ENCODE results near the gene RNLS. TPM values are rescaled to one million over a fixed set of nuclear protein-coding genes. Genes with fewer than 3 reads are reported as not detected.

Gene RNLS
- total RNA-seq, 1 donor from 2014 or later: 6.0 TPM

DNA sequence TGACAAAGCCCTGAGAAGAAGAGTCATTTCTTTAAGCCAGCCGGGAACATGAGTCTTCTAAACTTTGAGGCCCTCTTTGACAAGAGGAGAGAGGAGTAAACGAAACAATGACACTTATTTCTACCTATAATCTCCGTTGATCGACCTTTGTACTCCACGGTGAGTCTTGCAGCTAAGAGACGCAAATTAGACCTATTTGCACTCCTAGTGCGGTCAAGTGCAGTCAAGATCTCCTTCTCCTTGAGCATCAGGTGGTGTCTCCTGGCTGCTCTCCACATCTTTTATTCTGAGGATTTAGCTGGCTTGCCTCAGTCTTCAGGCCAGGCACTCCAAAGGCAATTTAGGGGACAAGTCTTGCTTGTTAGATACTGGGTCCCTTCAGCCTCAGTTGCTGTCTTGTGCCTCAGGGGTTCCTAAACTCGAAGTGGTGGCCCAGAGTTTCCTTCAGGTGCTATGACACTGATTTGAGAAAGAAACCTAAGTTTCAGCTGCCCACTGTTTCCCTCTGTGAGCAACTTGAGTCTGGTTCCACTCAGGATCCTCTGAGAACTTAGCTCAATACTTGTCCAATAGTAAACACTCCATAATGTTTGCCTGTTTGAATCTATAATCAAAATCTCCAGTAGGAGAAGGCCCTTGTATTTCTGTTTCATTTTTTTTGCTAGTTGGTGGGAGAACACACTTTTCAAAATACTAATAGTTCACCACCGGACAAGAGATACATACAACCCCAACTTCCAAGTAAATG lies 312.9 kb downstream of the RNLS start:
- Mint-ChIP-seq H3K27ac (ENCODE audit: unreplicated experiment) (no peak overlapping the region), H3K9me3 (ENCODE audit: unreplicated experiment) (no peaks in the 10 kb centered on the region), H3K4me1 (ENCODE audit: unreplicated experiment) (no peaks in the 10 kb centered on the region), H3K36me3 (ENCODE audit: low read depth, unreplicated experiment) (no peaks in the 10 kb centered on the region), H3K4me3 (ENCODE audit: unreplicated experiment) (no peak overlapping the region), H3K27me3 (ENCODE audit: unreplicated experiment) (no peaks in the 10 kb centered on the region)
- DNase-seq (ENCODE audit: low spot score): no peak
- TF ChIP-seq, protein P1, sequence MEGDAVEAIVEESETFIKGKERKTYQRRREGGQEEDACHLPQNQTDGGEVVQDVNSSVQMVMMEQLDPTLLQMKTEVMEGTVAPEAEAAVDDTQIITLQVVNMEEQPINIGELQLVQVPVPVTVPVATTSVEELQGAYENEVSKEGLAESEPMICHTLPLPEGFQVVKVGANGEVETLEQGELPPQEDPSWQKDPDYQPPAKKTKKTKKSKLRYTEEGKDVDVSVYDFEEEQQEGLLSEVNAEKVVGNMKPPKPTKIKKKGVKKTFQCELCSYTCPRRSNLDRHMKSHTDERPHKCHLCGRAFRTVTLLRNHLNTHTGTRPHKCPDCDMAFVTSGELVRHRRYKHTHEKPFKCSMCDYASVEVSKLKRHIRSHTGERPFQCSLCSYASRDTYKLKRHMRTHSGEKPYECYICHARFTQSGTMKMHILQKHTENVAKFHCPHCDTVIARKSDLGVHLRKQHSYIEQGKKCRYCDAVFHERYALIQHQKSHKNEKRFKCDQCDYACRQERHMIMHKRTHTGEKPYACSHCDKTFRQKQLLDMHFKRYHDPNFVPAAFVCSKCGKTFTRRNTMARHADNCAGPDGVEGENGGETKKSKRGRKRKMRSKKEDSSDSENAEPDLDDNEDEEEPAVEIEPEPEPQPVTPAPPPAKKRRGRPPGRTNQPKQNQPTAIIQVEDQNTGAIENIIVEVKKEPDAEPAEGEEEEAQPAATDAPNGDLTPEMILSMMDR (IDR thresholded peaks at IDR 0.05; ENCODE audit: unreplicated experiment): no peak

DNA sequence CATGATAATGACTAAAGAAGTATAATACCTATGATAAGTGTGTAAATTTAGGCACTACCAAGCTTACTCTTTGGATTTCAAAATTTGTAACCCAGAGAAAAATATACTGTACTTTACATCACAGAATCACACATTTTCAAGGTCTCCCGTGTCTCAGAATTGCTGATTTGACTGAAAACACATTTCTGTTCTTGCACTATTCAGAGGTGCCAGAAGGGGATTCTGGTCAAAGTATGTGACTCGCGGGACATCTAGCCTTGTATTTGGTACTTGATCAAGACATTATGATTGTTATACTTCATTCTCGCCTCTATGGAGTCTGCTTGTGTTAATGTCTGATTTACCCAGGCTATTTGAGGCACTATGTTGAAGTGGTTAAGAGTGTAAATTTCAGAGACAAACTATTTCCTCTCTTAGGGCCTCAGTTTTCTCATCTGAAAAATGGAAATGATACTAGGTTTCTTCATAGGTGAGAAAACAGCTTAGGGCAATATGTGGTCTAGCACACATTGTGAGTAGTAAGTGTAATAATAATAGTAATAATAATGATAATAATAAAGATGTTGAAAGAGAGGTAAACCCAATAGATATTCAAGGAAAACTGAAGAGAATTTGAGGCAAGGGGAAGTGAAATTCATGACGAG lies 320.4 kb downstream of the RNLS start:
- no peaks in the 10 kb centered on the region for H3K27me3 Mint-ChIP-seq (ENCODE audit: unreplicated experiment)
- H3K4me1 Mint-ChIP-seq (ENCODE audit: unreplicated experiment): peaks cover 2% of the 10 kb centered on the region
- DNase-seq (ENCODE audit: low spot score): no peak
- H3K36me3 Mint-ChIP-seq (ENCODE audit: low read depth, unreplicated experiment): no peaks in the 10 kb centered on the region
- TF ChIP-seq, protein P1 (IDR thresholded peaks at IDR 0.05; ENCODE audit: unreplicated experiment): no peak
- no peak overlapping the region for H3K27ac Mint-ChIP-seq (ENCODE audit: unreplicated experiment)
- no peaks in the 10 kb centered on the region for H3K9me3 Mint-ChIP-seq (ENCODE audit: unreplicated experiment)
- H3K4me3 Mint-ChIP-seq (ENCODE audit: unreplicated experiment): no peak overlapping the region

DNA sequence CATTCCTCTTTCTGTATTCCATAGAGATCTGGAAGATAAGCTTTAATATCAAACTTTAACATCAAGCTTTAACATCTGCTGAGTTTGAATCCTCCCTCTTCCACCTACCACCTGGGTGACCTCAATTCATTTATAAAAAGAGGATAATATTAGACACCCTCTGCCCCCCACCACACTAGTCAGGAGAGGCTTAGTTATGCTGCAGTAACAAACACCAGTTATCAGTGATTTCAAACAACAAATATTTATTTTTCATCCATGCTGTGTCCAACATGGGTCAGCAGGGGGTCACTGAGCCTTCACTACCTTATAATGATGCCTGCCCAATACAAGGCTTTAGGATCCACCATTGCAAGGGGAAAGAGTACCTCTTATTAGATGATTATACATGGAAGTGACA lies 322.0 kb downstream of the RNLS start:
- H3K9me3 Mint-ChIP-seq (ENCODE audit: unreplicated experiment): no peaks in the 10 kb centered on the region
- no peak for DNase-seq (ENCODE audit: low spot score)
- no peaks in the 10 kb centered on the region for H3K36me3 Mint-ChIP-seq (ENCODE audit: low read depth, unreplicated experiment)
- no peak overlapping the region for H3K4me3 Mint-ChIP-seq (ENCODE audit: unreplicated experiment)
- H3K27ac Mint-ChIP-seq (ENCODE audit: unreplicated experiment): no peak overlapping the region
- peaks cover 2% of the 10 kb centered on the region for H3K4me1 Mint-ChIP-seq (ENCODE audit: unreplicated experiment)
- TF ChIP-seq, protein P1 (IDR thresholded peaks at IDR 0.05; ENCODE audit: unreplicated experiment): no peak
- no peaks in the 10 kb centered on the region for H3K27me3 Mint-ChIP-seq (ENCODE audit: unreplicated experiment)

DNA sequence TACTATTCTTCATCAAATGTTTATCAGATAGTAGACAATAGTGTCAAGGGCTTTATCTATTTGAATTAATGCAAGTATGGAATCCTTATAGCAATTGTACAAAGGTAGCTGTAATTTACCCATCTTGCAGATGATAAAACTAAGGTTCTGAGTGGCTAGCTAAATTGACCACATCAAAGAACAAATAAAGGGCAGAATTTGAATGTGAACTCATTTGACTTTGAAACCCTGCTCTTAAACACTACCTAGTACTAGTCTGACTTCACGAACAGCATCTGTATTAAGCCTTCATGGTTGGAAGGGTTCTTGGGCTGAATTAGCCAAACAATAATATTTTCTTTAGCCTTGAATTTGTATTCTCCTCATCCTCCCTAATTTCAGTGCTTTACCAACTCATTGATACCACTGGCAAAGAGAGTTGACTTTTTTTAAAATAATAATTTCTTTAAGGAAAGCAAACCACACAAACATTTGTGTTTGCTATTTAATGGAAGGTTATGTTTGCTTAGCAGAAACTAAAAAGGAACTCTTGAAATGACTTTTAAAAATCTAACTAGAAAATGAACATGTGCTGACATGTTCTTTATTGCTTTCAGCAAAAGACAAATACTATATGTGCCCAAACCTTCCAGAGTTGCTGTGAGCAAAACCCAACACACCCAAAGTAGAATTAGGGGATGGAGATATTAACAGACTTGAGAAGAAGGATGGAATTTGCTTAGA lies 322.6 kb downstream of the RNLS start:
- no peaks in the 10 kb centered on the region for H3K9me3 Mint-ChIP-seq (ENCODE audit: unreplicated experiment)
- no peak for DNase-seq (ENCODE audit: low spot score)
- TF ChIP-seq, protein P1 (IDR thresholded peaks at IDR 0.05; ENCODE audit: unreplicated experiment): no peak
- no peaks in the 10 kb centered on the region for H3K27me3 Mint-ChIP-seq (ENCODE audit: unreplicated experiment)
- H3K4me1 Mint-ChIP-seq (ENCODE audit: unreplicated experiment): peaks cover 2% of the 10 kb centered on the region
- H3K36me3 Mint-ChIP-seq (ENCODE audit: low read depth, unreplicated experiment): no peaks in the 10 kb centered on the region
- no peak overlapping the region for H3K4me3 Mint-ChIP-seq (ENCODE audit: unreplicated experiment)
- H3K27ac Mint-ChIP-seq (ENCODE audit: unreplicated experiment): no peak overlapping the region

All from endothelial cell (in vitro differentiated cells).